Activated B cell treated with CpG ODN at 0.5 μM for 24 hours (primary cell): ENCODE measurements around the gene RPL18A. TPM values are rescaled to one million over a fixed set of nuclear protein-coding genes. Genes with fewer than 3 reads are reported as not detected.

Experiments
- ATAC-seq: fragments of 200-7000 bp; cut with Tn5 transposase; one replicate; pipeline ENCODE4 v1.10.0; 2021; ENCODE audit warnings: low read depth, mild to moderate bottlenecking, moderate library complexity
- CTCF ChIA-PET: fragments of 350-600 bp; sonication (Branson Sonifier 250); formaldehyde crosslinking; loops from one replicate; lab custom pipeline; 2021; ENCODE audit warnings: antibody characterized with exemption; lab: Charles Lee
- POLR2A ChIA-PET: fragments of 350-600 bp; sonication (Branson Sonifier 250); formaldehyde crosslinking; loops from one replicate; lab custom pipeline; 2021; ENCODE audit warnings: antibody characterized with exemption; lab: Charles Lee
- DNase-seq: peaks from one replicate; pipeline ENCODE4 v3.0.0; 2022
- H3K27ac Mint-ChIP-seq: one replicate; pipeline ENCODE4 v1.8.0; 2020; ENCODE audit warnings: mixed read lengths
- H3K27me3 Mint-ChIP-seq: one replicate; pipeline ENCODE4 v1.8.0; 2021; ENCODE audit warnings: mixed read lengths
- H3K36me3 Mint-ChIP-seq: one replicate; pipeline ENCODE4 v1.8.0; 2021; ENCODE audit warnings: low read depth, mixed read lengths
- H3K4me1 Mint-ChIP-seq: one replicate; pipeline ENCODE4 v1.8.0; 2021; ENCODE audit warnings: mixed read lengths
- H3K4me3 Mint-ChIP-seq: one replicate; pipeline ENCODE4 v1.8.0; 2020; ENCODE audit warnings: mild to moderate bottlenecking, mixed read lengths
- H3K9me3 Mint-ChIP-seq: one replicate; pipeline ENCODE4 v1.8.0; 2020; ENCODE audit warnings: mixed read lengths
- intact Hi-C: fragments of 100-400 bp; cut with micrococcal nuclease; formaldehyde crosslinking; loops from one replicate; pipeline ENCODE4 v1.15.1; 2024
- total RNA-seq: library from RNA; stranded (reverse); gene quantifications from 2 replicates; pipeline ENCODE4 v1.2.3, GENCODE V29; 2022
- TF ChIP-seq, protein P1 (sequence below): fragments of 200-600 bp; IDR thresholded peaks from one replicate; pipeline ENCODE4 v1.8.0; 2022; ENCODE audit warnings: antibody characterized with exemption, mild to moderate bottlenecking

The RPL18A gene
- total RNA-seq, 1 donor from 2014 or later: 4,113 TPM

DNA sequence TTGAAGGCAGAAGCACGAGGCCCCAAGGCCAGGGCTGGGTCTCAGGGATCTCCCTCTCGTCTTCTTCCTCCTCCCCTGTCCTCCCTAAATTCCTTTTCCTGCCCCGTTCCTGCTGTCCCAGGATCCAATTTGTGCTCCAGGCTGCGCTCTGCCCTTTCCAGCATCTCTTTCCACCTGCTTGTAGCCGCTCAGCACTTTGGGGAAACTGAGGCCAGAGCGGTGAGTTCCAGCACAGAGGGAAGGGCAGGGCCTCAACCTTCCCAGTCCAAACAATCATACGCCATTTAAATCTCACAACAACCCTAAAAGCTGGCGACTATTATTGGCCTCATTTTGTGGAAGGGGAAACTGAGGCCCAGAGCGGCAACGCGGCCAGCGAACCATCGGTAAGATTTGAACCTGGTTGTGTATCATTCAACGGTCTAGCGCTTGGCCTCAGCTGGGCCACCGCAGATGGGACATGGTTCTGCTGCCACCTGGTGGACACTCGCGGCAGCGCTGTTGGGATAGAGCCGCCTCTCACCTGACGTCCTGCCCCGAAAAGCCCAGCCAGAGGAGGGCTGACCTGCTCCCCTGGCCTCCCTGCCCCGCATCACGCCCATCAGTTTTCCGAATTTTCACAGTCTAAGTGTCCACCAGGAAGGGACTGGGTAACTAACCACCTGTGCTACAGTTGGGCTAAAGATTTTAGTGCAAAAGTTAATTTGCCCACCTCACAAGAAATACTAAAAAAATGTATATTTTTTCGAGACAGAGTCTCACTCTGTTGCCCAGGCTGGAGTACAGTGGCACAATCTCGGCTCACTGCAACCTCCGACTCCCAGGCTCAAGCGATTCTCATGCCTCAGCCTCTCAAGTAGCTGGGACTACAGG is 4.2 kb upstream of the RPL18A start:
- ATAC-seq (peak; percentile 22), DNase-seq (peak; percentile 93)
- ChIA-PET POLR2A (interaction anchor here (0.6 to 3.0 kb wide), 10 partner anchors 8 to 708 kb away, joined by 3 to 11 read pairs (median 5); partner anchors contain the start of genes CCDC124 and JAK3), CTCF (interaction anchor here (0.6 to 3.7 kb wide), 25 partner anchors 9 to 436 kb away, joined by 3 to 21 read pairs (median 4); partner anchors contain the start of genes B3GNT3, CCDC124 and MAP1S)
- no peaks in the 10 kb centered on the region for H3K9me3 Mint-ChIP-seq
- H3K27me3 Mint-ChIP-seq: no peaks in the 10 kb centered on the region
- H3K4me3 Mint-ChIP-seq: peak overlapping the region; percentile 9
- peak overlapping the region; percentile 70 for H3K27ac Mint-ChIP-seq
- peaks cover 10% of the 10 kb centered on the region for H3K36me3 Mint-ChIP-seq
- intact Hi-C loops: loop anchor here (1.0 to 10.0 kb wide), 10 partner anchors 61 to 403 kb away; partner anchors contain the start of genes COLGALT1 and UNC13A
- TF ChIP-seq, protein P1, sequence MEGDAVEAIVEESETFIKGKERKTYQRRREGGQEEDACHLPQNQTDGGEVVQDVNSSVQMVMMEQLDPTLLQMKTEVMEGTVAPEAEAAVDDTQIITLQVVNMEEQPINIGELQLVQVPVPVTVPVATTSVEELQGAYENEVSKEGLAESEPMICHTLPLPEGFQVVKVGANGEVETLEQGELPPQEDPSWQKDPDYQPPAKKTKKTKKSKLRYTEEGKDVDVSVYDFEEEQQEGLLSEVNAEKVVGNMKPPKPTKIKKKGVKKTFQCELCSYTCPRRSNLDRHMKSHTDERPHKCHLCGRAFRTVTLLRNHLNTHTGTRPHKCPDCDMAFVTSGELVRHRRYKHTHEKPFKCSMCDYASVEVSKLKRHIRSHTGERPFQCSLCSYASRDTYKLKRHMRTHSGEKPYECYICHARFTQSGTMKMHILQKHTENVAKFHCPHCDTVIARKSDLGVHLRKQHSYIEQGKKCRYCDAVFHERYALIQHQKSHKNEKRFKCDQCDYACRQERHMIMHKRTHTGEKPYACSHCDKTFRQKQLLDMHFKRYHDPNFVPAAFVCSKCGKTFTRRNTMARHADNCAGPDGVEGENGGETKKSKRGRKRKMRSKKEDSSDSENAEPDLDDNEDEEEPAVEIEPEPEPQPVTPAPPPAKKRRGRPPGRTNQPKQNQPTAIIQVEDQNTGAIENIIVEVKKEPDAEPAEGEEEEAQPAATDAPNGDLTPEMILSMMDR: peak; percentile 46
- H3K4me1 Mint-ChIP-seq: peaks cover 32% of the 10 kb centered on the region

DNA sequence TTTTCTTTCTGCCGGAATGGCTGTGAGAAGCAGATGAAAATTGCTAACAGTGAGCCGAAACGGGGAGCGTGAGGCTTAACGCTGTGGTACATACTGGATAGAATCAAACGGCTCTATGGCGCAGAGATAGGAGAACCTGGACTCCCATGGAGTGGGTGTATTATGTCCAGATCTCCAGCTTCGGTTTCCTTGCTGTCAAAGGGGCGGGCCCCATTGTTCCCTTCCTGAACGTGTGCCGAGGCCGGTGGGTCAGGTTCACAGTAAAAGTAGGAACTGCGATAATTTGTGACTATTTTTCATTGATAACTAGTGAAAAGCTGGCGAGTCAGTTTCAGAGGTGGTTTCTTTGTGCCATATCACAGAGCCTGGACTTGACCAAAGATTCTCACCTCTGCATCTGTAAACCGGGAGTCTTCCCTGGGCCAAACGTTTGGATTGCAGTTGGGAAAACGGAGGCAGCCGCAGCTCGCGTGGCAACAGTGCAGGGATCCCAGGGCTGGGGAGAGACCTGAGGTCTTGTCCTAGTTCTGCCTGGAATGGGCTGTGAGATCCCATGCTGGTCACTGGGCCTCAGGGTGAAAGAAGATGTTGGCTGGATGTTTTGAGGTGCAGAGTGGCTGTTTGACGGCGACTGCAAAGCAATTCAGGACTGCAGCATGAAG is 752 bp downstream of the RPL18A start:
- TF ChIP-seq, protein P1: no peak
- POLR2A ChIA-PET: interaction anchor here (0.5 to 4.2 kb wide), 18 partner anchors 11 to 1295 kb away, joined by 3 to 299 read pairs (median 8); partner anchors contain the start of genes BST2, CCDC124, JAK3 and MVB12A
- peaks cover 57% of the 10 kb centered on the region for H3K36me3 Mint-ChIP-seq
- DNase-seq: no peak
- H3K4me3 Mint-ChIP-seq: peak overlapping the region; percentile 99
- CTCF ChIA-PET: interaction anchor here (1.6 to 5.7 kb wide), 4 partner anchors 11 to 106 kb away, joined by 7 to 201 read pairs (median 13); partner anchors contain the start of genes CCDC124 and SLC5A5
- H3K27ac Mint-ChIP-seq: peak overlapping the region; percentile 98
- no peaks in the 10 kb centered on the region for H3K9me3 Mint-ChIP-seq
- ATAC-seq: no peak
- H3K27me3 Mint-ChIP-seq: no peaks in the 10 kb centered on the region
- H3K4me1 Mint-ChIP-seq: peaks cover 44% of the 10 kb centered on the region
- intact Hi-C loops: no loop called here

DNA sequence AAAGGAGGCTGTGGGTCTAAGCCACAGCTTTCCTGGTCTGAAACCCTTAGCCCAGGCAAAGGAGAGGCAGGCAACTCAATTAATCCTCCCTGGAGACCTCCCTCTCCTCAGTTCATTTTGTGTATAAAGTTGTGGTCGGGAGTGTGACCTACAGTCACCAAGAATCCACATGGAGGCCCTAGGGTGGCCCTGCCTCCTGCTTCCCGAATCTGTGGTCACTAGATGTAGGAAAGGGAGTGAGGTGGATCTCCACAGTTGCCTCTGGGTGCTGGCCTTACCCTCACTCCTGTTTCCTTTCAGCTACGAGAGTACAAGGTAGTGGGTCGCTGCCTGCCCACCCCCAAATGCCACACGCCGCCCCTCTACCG is 1.3 kb downstream of the RPL18A start:
- ChIA-PET POLR2A (interaction anchor here (0.5 to 4.2 kb wide), 10 partner anchors 11 to 1294 kb away, joined by 3 to 299 read pairs (median 12); partner anchors contain the start of genes CCDC124, JAK3, MVB12A and SLC5A5), CTCF (interaction anchor here (2.1 to 5.7 kb wide), 3 partner anchors 71 to 106 kb away, joined by 7 to 201 read pairs (median 18); partner anchors contain the start of gene CCDC124)
- peaks cover 60% of the 10 kb centered on the region for H3K36me3 Mint-ChIP-seq
- H3K27ac Mint-ChIP-seq: peak overlapping the region; percentile 98
- TF ChIP-seq, protein P1: no peak
- intact Hi-C loops: no loop called here
- no peak for ATAC-seq
- H3K27me3 Mint-ChIP-seq: no peaks in the 10 kb centered on the region
- H3K4me1 Mint-ChIP-seq: peaks cover 43% of the 10 kb centered on the region
- DNase-seq: no peak
- peak overlapping the region; percentile 99 for H3K4me3 Mint-ChIP-seq
- no peaks in the 10 kb centered on the region for H3K9me3 Mint-ChIP-seq

DNA sequence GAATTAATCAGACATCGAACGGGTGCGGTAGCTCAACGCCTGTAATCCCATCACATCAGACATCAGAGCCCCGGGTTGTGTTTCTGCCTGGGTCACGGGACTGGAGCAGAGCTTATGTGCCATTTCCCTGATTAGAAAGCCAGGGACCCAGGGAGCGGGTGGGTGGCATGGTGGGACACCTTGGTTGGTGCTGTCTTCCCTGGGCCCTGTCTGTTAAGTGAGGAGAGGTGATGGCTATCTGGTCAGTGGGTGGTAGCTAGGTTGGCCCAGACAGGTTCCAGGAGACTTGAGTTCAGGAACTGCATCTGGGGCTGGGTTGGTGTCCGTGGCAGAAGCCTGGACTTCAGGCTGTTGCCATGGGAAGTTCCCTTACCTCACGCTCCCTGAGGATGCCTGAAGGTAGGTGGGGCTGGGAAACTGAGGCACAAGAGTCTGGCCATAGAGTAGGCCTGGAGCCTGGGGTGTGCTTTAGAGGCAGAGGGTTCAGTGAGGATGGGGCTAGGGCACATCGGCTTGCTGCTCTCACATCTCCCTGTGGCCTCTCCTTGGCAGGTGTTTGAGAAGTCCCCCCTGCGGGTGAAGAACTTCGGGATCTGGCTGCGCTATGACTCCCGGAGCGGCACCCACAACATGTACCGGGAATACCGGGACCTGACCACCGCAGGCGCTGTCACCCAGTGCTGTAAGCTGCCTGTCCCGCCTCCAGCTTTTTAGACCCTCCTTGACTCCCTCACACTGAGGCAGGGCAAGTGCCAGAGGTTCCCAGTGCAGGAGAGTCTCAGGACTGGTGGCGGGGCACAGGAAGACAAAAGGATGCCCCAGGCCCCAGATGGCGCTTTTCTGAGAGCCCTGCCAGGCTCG is 2.1 kb downstream of the RPL18A start:
- TF ChIP-seq, protein P1: no peak
- H3K36me3 Mint-ChIP-seq: peaks cover 60% of the 10 kb centered on the region

More for the DNA sequence above, 2.1 kb downstream of the RPL18A start:
- POLR2A ChIA-PET: interaction anchor here (0.5 to 4.2 kb wide), 6 partner anchors 13 to 442 kb away, joined by 3 to 299 read pairs (median 10); partner anchors contain the start of genes CCDC124, JAK3 and MVB12A
- no peaks in the 10 kb centered on the region for H3K9me3 Mint-ChIP-seq
- intact Hi-C loops: no loop called here
- H3K4me3 Mint-ChIP-seq: peak overlapping the region; percentile 99
- no peak for DNase-seq
- peaks cover 43% of the 10 kb centered on the region for H3K4me1 Mint-ChIP-seq
- H3K27me3 Mint-ChIP-seq: no peaks in the 10 kb centered on the region
- ATAC-seq: no peak
- CTCF ChIA-PET: interaction anchor here (5.7 kb wide), 1 partner anchor 70 kb away, joined by 201 read pairs; the partner anchor contains the start of gene CCDC124
- peak overlapping the region; percentile 98 for H3K27ac Mint-ChIP-seq
